Activated naive CD8-positive, alpha-beta T cell treated with anti-CD3 and anti-CD28 coated beads, Interleukin-2, amount 50 U/mL, for 24 hours (primary cell): Measurements from ENCODE around the gene ADH5.
"Not testable (repeated sequence)": the region's sequence is repeated elsewhere in the genome, so short reads cannot be mapped to it uniquely, and the experiment has no call there.

Experiments used
- ATAC-seq: fragments of 150-1000 bp; cut with Tn5 transposase; one replicate; pipeline ENCODE4 v1.10.0; 2021
- DNase-seq: peaks from one replicate; pipeline ENCODE4 v3.0.0; 2021
- H3K27ac Mint-ChIP-seq: one replicate; pipeline ENCODE4 v1.8.0; 2021; ENCODE audit warnings: mild to moderate bottlenecking, mixed read lengths
- H3K27me3 Mint-ChIP-seq: one replicate; pipeline ENCODE4 v1.8.0; 2021; ENCODE audit warnings: mixed read lengths
- H3K36me3 Mint-ChIP-seq: one replicate; pipeline ENCODE4 v1.8.0; 2021; ENCODE audit warnings: low read depth, mixed read lengths
- H3K4me1 Mint-ChIP-seq: one replicate; pipeline ENCODE4 v1.8.0; 2021; ENCODE audit warnings: mixed read lengths
- H3K4me3 Mint-ChIP-seq: one replicate; pipeline ENCODE4 v1.8.0; 2021; ENCODE audit warnings: mild to moderate bottlenecking, moderate library complexity, mixed read lengths
- H3K9me3 Mint-ChIP-seq: one replicate; pipeline ENCODE4 v1.8.0; 2021; ENCODE audit warnings: mixed read lengths

The ADH5 gene

DNA sequence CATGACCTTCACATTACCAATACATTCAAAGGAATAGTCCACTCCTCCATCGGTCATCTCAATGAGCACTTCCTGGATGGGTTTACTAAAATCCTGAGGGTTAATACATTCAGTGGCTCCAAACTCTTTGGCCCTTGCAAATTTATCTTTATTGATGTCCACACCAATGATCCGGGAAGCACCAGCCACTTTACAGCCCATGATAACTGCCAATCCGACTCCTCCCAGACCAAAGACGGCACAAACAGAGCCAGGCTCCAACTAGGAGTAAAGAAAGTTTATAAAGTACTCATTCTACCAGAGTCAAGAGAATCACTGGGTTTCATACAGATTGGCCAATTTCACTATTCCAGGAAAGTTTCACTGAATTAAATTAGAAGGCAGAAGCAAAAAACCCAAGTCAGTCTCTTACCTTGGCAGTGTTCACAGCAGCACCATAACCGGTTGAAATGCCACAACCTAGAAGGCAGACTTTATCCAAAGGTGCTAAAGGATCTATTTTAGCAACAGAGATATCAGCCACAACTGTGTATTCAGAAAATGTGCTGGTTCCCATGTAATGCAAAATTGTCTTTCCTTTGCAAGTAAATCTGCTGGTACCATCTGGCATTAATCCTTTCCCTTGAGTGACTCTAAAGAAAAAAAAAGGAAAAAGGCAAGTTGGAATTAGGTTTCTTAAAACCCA, 12.2 kb downstream of the ADH5 start:
- no peak overlapping the region for H3K27ac Mint-ChIP-seq
- no peaks in the 10 kb centered on the region for H3K27me3 Mint-ChIP-seq
- H3K36me3 Mint-ChIP-seq, result peaks cover 48% of the 10 kb centered on the region
- no peaks in the 10 kb centered on the region for H3K9me3 Mint-ChIP-seq
- no peaks in the 10 kb centered on the region for H3K4me1 Mint-ChIP-seq
- no peak for DNase-seq
- ATAC-seq, result no peak
- no peak overlapping the region for H3K4me3 Mint-ChIP-seq

DNA sequence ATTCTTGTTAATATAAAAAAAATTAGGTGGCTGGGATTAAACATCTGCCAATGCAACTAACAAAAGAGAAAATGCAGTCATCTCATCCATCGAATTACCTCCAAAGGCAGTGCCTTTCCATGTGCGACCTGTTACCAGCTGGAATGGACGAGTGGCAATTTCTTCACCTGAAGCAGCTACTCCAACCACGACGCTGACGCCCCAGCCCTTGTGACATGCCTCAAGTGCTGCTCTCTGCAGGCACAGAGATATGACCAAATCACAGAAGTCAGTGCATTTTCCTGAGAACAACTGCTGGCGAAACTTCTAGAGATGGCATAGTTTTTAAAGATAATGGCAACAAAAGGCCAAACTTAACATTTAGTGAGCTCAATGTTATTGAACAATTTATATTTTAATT, 13.8 kb downstream of the ADH5 start:
- DNase-seq (no peak), ATAC-seq (no peak)
- Mint-ChIP-seq H3K36me3 (peaks cover 39% of the 10 kb centered on the region), H3K9me3 (no peaks in the 10 kb centered on the region), H3K27me3 (no peaks in the 10 kb centered on the region), H3K27ac (no peak overlapping the region), H3K4me3 (no peak overlapping the region), H3K4me1 (no peaks in the 10 kb centered on the region)

DNA sequence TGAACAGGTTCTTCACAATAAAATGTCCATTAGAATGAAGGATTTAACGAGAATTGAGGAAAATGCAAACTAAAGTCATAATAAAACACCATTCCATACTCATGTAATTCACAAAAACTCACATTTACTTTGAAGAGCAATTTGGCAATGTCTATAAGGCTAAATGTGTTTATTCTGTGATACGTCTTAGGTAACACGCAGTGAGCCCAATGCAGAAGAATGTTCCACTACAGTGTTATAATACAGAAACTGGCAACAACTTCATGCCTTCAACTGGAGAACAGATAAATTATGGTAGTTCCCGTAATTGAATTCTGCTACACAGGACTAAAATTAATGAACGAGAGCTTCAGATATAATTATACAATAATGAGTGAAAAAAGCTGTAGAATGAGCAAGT, 17.4 kb downstream of the ADH5 start:
- ATAC-seq (no peak), DNase-seq (no peak)
- no peaks in the 10 kb centered on the region for H3K4me1 Mint-ChIP-seq
- H3K4me3 Mint-ChIP-seq, result no peak overlapping the region
- H3K36me3 Mint-ChIP-seq, result peaks cover 37% of the 10 kb centered on the region
- H3K27ac Mint-ChIP-seq, result no peak overlapping the region
- no peaks in the 10 kb centered on the region for H3K27me3 Mint-ChIP-seq
- no peaks in the 10 kb centered on the region for H3K9me3 Mint-ChIP-seq

DNA sequence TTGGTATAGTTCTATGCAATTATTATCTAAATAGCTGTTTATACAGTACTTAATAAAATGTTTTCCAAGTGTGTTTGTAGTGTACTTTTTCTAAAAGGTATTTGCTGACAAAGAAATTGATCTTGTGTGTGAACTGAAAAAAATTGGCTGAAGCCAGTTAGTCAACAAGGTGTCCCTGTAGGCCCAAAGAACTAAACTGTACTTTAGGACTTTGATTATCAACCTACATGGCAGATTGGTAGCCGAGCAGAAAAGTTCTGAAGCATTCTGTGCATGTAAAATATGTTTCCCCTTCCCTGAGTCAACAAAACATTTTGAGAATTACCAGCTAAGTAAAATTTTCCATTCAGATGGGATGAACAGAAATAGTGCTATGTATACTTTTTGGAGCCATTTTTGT, 21.0 kb downstream of the ADH5 start:
- ATAC-seq (no peak), DNase-seq (no peak)
- no peak overlapping the region for H3K4me3 Mint-ChIP-seq
- H3K27me3 Mint-ChIP-seq, result no peaks in the 10 kb centered on the region
- H3K27ac Mint-ChIP-seq, result peak overlapping the region; percentile 33
- peaks cover 42% of the 10 kb centered on the region for H3K36me3 Mint-ChIP-seq
- no peaks in the 10 kb centered on the region for H3K9me3 Mint-ChIP-seq
- H3K4me1 Mint-ChIP-seq, result no peaks in the 10 kb centered on the region

DNA sequence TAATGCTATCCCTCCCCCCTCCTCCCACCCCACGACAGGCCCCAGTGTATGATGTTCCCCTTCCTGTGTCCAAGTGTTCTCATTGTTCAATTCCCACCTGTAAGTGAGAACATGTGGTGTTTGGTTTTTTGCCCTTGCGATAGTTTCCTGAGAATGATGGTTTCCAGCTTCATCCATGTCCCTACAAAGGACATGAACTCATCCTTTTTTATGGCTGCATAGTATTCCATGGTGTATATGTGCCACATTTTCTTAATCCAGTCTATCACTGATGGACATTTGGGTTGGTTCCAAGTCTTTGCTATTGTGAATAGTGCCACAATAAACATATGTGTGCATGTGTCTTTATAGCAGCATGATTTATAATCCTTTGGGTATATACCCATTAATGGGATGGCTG, 23.1 kb downstream of the ADH5 start:
- H3K27me3 Mint-ChIP-seq, H3K27ac Mint-ChIP-seq, ATAC-seq, H3K4me1 Mint-ChIP-seq, DNase-seq, H3K9me3 Mint-ChIP-seq, H3K4me3 Mint-ChIP-seq: not testable (repeated sequence)
- H3K36me3 Mint-ChIP-seq, result peaks cover 41% of the 10 kb centered on the region

DNA sequence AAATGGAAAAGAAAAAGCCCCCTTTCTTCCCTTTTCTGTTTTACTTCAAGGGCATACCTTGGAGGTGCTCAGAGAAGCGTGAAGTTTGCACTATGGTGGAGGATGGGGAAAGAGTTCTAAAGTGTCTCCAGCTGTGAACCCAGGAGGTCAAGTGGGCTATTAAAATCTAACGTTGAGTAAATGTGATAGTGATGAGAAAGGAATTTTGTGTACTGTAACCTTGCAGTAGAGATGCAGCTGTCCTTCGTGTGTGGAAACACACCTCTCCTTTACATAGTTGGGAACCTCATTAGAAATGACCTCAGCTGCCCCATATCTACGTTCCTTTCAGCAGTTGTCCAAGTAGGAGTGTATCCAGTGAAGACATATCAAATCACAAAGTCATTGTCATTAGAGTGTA, 26.5 kb downstream of the ADH5 start:
- H3K4me3 Mint-ChIP-seq, result no peak overlapping the region
- H3K9me3 Mint-ChIP-seq, result no peaks in the 10 kb centered on the region
- H3K36me3 Mint-ChIP-seq, result peaks cover 54% of the 10 kb centered on the region
- H3K27ac Mint-ChIP-seq, result no peak overlapping the region
- no peaks in the 10 kb centered on the region for H3K4me1 Mint-ChIP-seq
- H3K27me3 Mint-ChIP-seq, result no peaks in the 10 kb centered on the region
- no peak for DNase-seq
- no peak for ATAC-seq

DNA sequence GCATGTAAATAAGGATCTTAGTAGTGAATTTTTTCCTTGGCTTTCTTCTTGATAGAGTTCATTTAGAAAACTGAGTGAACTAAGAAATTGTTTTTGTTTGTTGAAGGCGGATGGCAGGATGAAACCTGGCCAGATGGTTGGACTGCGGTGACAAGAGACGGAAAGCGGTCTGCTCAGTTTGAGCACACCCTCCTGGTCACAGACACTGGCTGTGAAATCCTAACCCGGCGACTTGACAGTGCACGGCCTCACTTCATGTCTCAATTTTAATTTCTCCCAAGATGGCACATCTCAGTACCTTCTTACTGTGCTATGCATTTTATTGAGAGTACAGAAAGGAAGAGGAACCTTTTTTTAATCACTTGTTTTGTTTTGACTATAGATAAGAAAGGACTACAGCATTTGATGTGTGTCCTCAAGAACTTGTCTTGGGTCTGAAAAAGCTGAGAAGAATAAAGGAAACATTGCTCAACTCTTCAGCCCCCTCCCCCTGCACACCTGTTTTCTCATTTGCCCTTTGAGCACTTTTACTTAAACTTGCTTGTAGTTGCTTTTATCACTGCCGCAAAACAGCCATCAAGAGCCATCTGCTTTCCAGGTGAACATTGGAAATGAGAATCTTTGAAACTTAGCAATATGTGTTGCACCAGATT, 27.4 kb downstream of the ADH5 start:
- Mint-ChIP-seq H3K27me3 (no peaks in the 10 kb centered on the region), H3K4me3 (no peak overlapping the region), H3K9me3 (no peaks in the 10 kb centered on the region), H3K27ac (peak overlapping the region; percentile 53), H3K4me1 (peaks cover 2% of the 10 kb centered on the region), H3K36me3 (peaks cover 51% of the 10 kb centered on the region)
- DNase-seq (no peak), ATAC-seq (no peak)

DNA sequence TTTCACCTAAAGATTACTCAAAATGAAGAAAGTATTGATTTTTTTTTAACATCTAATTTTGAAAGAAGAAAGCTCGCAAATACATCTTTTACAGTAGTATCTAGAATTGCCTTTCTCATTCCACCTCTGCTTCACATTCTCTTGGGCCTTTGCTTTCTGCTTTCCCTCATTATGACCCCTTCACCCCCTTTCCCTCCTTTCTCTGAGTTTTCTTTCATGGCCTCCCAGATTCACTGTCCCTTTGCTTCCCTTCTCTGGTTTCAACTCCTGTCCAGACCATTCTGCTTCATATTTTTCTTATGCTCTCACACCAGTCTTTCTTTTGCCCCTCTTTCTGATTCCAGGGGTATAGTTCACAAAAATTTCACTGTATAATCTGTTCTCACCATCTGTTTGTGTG, 29.0 kb downstream of the ADH5 start:
- Mint-ChIP-seq H3K4me3 (no peak overlapping the region), H3K27ac (peak overlapping the region; percentile 50), H3K27me3 (no peaks in the 10 kb centered on the region), H3K36me3 (peaks cover 43% of the 10 kb centered on the region), H3K4me1 (peaks cover 17% of the 10 kb centered on the region), H3K9me3 (no peaks in the 10 kb centered on the region)
- DNase-seq (no peak), ATAC-seq (no peak)

DNA sequence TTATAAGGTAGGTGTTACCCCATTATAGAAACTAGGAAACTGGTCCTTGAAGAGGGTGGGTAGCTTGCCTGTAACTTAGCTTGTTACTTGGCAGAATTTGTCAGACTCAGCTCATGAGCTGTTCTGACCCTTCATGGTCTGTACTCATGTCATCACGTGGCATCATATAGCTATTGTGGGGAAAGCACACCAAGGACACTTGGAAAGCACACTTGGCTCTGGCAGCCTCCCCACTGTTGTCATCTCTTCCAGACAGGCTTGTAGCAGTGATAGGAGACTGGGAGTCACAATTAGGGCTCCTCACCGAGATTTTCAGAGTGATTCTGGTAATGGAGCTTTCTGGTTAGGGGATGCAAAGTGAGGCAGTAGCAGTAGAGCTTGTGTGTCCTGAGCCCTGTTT, 30.4 kb downstream of the ADH5 start:
- Mint-ChIP-seq H3K4me1 (peaks cover 26% of the 10 kb centered on the region), H3K27me3 (no peaks in the 10 kb centered on the region), H3K9me3 (no peaks in the 10 kb centered on the region), H3K4me3 (no peak overlapping the region), H3K36me3 (peaks cover 39% of the 10 kb centered on the region), H3K27ac (no peak overlapping the region)
- ATAC-seq, result no peak
- DNase-seq, result no peak

DNA sequence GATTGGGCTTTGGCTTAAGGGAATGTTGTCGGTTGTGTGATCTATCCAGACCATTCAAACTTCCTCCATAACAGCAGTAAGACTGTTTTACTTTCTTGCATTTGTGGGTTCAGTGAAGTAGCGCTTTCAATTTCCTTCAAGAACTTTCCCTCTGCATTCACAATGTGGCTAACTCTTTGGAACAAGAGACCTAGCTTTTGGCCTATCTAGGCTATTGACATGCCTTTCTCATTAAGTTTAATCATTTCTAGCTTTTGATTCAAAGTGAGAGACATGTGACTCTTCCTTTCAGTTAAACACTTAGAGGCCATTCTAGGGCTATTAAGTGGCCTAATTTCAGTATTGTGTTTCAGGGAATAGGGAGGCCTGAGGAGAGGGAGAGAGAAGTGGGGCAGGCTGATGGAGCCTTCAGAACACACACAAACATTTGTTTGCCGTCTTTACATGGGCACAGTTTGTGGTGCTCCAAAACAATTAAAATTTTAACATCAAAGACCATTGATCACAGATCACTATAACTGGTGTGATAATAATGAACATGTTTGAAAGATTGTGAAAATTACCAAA, 34.1 kb downstream of the ADH5 start:
- Mint-ChIP-seq H3K4me3 (no peak overlapping the region), H3K36me3 (peaks cover 44% of the 10 kb centered on the region), H3K27ac (peak overlapping the region; percentile 33), H3K27me3 (no peaks in the 10 kb centered on the region), H3K9me3 (no peaks in the 10 kb centered on the region), H3K4me1 (peaks cover 39% of the 10 kb centered on the region)
- DNase-seq (no peak), ATAC-seq (no peak)

DNA sequence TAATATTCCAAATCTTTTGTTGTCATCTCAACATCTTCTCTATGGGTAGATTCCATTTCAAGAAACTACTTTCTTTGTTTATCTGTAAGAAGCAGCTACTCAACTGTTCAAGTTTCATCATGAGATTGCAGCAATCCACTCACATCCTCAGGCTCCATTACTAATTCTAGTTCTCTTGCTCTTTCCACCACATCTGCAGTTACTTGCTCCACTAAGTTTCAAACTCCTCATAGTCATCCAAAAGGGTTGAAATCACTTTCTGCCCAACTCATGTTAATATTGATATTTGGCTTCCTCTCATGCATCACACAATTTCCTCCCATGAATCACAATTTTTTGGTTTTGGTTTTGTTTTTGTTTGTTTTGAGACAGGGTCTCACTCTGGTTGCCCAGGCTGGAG, 35.7 kb downstream of the ADH5 start:
- no peak overlapping the region for H3K4me3 Mint-ChIP-seq
- DNase-seq, result no peak
- H3K27me3 Mint-ChIP-seq, result no peaks in the 10 kb centered on the region
- no peaks in the 10 kb centered on the region for H3K9me3 Mint-ChIP-seq
- H3K4me1 Mint-ChIP-seq, result peaks cover 39% of the 10 kb centered on the region
- H3K36me3 Mint-ChIP-seq, result peaks cover 44% of the 10 kb centered on the region
- peak overlapping the region; percentile 77 for H3K27ac Mint-ChIP-seq
- ATAC-seq, result peak; percentile 47

DNA sequence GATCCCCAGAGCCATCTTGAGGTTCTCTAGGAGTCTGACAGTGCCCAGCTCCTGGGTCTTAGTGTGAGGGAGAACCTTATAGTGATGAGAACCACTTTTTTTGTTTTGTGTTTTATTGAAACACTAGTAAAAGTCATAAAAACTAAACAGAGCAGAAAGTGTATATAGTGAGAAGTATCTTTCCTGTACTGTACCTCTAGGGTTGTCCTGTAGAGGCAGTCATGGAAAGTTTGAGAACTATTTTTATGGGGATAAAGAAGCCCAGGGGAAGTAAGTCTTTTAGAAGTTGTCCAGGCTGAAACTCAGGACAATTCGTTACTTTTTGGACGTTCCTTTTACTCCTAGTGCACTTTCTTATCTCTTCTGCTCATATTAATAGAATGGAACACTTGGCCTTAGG, 40.9 kb downstream of the ADH5 start:
- Mint-ChIP-seq H3K9me3 (no peaks in the 10 kb centered on the region), H3K27ac (no peak overlapping the region), H3K36me3 (peaks cover 42% of the 10 kb centered on the region), H3K27me3 (no peaks in the 10 kb centered on the region), H3K4me3 (no peak overlapping the region), H3K4me1 (peaks cover 18% of the 10 kb centered on the region)
- DNase-seq (no peak), ATAC-seq (no peak)

DNA sequence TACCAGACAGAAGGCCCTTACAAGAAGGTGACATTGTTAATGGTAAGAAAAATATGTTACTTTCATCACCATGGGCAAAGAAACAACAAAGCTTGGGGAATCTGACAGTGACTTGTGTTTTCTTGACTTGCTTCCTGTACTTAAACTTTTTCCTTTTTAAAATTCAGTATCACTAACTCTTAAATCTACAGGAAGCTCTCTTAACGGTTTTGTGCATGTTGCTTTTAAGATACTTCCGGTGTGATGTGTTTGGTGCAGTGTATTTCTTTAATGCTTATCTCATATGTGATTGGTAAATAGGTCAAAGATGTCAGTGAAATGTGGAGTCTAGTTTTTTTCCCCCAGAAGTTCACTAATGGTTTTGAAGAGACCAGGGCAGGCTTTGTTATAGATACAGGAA, 45.2 kb downstream of the ADH5 start:
- no peak for DNase-seq
- Mint-ChIP-seq H3K36me3 (peaks cover 41% of the 10 kb centered on the region), H3K9me3 (peaks cover 4% of the 10 kb centered on the region), H3K27ac (peak overlapping the region; percentile 39), H3K27me3 (no peaks in the 10 kb centered on the region), H3K4me1 (peaks cover 18% of the 10 kb centered on the region), H3K4me3 (no peak overlapping the region)
- no peak for ATAC-seq

DNA sequence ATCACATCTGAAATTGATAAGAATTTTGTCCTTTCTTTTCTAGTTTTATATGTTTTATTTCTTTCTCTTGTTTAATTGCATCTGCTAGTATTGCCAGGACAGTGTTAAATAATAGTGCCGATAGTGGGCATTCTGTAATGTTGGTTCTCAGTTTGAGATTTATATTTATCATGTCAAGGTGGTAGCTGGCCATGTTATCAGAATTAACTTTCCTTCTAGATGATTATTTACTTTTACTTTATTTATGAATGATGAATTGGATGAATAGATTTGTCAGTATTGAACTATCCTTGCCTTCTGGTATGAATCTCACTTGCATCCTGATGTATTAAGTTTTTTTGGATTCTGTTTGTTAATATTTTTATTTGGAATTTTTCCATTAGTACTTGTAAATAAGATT, 50.4 kb downstream of the ADH5 start:
- Mint-ChIP-seq H3K4me3 (no peak overlapping the region), H3K9me3 (peaks cover 15% of the 10 kb centered on the region), H3K27ac (no peak overlapping the region), H3K36me3 (peaks cover 68% of the 10 kb centered on the region), H3K4me1 (peaks cover 13% of the 10 kb centered on the region), H3K27me3 (no peaks in the 10 kb centered on the region)
- ATAC-seq (no peak), DNase-seq (no peak)

DNA sequence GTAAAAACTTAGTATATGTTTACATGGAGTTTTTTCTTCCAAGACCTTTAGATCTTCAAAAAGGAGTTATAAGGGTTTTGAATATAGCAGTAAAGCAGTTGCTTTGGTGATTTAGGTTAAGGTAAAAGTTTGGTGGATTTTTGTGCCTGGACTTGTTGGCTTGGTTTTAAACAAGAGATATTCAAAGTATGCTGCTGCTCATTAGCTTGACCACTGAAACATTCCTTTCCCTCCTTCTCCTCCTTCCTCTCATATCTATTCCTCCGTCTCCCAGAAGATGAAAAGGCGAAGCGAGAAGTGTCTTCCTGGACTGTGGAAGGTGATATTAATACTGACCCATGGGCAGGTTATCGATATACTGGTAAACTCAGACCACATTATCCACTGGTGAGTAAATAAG, 54.6 kb downstream of the ADH5 start:
- H3K27ac Mint-ChIP-seq, result no peak overlapping the region
- peaks cover 74% of the 10 kb centered on the region for H3K36me3 Mint-ChIP-seq

More for the DNA sequence above, 54.6 kb downstream of the ADH5 start:
- DNase-seq, result no peak
- H3K27me3 Mint-ChIP-seq, result no peaks in the 10 kb centered on the region
- ATAC-seq, result no peak
- H3K4me3 Mint-ChIP-seq, result no peak overlapping the region
- peaks cover 18% of the 10 kb centered on the region for H3K4me1 Mint-ChIP-seq
- peaks cover 15% of the 10 kb centered on the region for H3K9me3 Mint-ChIP-seq
